PC-3 (cell line): ENCODE measurements around the gene DBF4B.

Experiments used
- CTCF ChIP-seq: fragments of 300-600 bp; sonication (generic); conservative IDR thresholded peaks from 2 replicates; pipeline ENCODE4 v1.5.1; 2017; ENCODE audit warnings: antibody characterized with exemption, low read depth, mild to moderate bottlenecking, low read length
- EZH2 ChIP-seq: fragments of 300-600 bp; sonication (generic); IDR thresholded peaks from one replicate; pipeline ENCODE4 v1.6.1; 2017; ENCODE audit warnings: antibody characterized with exemption, mild to moderate bottlenecking, low read length; ENCODE audit not compliant: unreplicated experiment

DNA sequence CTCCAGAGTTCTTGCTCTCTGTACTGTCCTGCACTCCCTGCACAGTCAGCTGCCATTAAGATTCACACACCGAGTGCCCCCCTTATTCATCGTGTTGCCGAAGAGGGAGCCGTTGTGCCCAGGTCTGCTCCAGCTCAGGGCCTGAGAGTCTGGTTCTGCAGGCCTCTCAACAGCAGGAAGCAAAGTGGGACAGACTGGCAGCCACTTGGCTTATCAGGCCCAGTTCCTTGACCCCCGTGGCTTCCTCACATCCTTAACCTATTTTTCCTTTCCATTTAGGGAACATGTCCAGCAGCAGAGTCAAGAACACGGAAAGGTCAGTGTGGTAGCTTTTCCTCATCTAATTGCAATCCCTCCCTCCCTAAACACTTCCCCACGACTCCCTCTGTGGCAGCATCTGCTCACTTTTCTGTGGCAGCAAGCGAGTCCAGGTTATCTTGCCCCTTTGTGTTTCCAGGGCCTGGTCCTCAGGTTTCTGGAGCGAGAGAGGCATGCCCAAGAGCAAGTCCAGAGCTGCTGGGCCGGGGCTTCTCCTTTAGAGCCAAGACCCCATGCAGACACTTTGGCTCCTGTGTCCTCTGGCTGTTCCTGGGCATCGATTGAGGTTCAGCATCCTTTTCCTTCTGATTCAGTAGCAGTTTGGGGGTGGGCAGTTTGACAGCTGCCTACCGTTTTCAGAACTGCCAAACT is 28.2 kb downstream of the DBF4B start:
- TF ChIP-seq CTCF (no peak), EZH2 (no peak)
